Measurements from ENCODE around the gene KCP. TPM values are rescaled to one million over a fixed set of nuclear protein-coding genes. Genes with fewer than 3 reads are reported as not detected.

The KCP gene
- total RNA-seq, 2 experiments from 2014 or later, result 1.4 to 2.3 TPM

DNA sequence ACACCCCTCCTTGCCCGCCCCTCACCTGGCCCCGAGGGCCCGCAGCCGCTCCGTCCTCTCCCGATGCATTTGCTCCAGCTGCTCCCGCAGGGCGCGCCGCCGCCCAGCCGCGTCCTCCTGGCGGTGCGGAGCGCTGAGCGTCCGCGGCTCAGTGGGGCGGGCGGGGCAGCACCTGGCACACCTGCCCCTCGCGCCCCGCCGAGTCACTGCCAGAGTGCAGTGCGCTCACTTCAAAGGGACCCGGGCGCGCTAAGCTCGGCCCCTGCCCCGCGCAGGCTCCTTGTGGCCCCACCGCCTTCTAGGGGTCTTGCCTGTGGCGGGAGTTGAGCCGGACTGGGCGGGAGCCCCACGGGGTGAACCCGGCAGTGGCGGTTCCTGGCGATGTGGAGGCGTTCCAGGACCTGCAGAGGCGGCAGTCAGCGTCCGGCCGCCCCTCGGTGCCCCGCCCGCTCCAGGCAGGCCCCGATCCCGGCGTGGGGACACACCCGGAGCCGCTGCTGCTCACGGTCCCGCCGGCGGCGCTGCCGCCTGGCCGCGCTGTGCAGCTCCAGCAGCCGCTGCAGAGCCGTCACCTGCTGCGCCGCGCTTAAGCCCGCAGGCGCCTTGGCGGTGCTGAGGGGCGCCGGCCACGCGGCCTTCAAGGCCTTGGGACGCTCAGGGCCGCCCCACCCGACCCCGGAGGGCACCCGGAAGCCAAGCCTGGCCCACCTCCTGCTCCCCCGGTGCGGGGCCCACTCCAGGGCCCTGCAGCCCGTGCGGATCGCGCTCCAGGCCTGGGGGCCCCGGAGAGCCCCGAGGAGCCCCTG is 41.2 kb downstream of the KCP start:
- H3K4me1 ChIP-seq (ENCODE audit: insufficient read depth, low read length, poor library complexity, severe bottlenecking), result peaks cover 35% of the 10 kb centered on the region
- TF ChIP-seq, protein P1, sequence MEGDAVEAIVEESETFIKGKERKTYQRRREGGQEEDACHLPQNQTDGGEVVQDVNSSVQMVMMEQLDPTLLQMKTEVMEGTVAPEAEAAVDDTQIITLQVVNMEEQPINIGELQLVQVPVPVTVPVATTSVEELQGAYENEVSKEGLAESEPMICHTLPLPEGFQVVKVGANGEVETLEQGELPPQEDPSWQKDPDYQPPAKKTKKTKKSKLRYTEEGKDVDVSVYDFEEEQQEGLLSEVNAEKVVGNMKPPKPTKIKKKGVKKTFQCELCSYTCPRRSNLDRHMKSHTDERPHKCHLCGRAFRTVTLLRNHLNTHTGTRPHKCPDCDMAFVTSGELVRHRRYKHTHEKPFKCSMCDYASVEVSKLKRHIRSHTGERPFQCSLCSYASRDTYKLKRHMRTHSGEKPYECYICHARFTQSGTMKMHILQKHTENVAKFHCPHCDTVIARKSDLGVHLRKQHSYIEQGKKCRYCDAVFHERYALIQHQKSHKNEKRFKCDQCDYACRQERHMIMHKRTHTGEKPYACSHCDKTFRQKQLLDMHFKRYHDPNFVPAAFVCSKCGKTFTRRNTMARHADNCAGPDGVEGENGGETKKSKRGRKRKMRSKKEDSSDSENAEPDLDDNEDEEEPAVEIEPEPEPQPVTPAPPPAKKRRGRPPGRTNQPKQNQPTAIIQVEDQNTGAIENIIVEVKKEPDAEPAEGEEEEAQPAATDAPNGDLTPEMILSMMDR (conservative IDR thresholded peaks at IDR 0.05; ENCODE audit: low read length), result no peak; the same call in 1 of the 2 replicates
- TF ChIP-seq EZH2phosphoT487 (IDR thresholded peaks at IDR 0.05; ENCODE audit: borderline replicate concordance, low read depth, low read length), result no peak
- POLR2A ChIA-PET, result no interaction called here
- no peak overlapping the region; the same call in 1 of the 2 replicates for H2AFZ ChIP-seq (ENCODE audit: low read length)
- DNase-seq (ENCODE audit: low spot score), result peak; percentile 59
- H3K27ac ChIP-seq (ENCODE audit: low read depth, low read length, poor library complexity, severe bottlenecking), result no peak overlapping the region
- CTCF ChIA-PET (ENCODE audit: unreplicated experiment), result no interaction called here
- no TSS peak for BruUV-seq (replicated peaks)
- H3K4me2 ChIP-seq (ENCODE audit: low read length), result peak overlapping the region; percentile 63
- H3K9me2 ChIP-seq (ENCODE audit: insufficient read depth, low read length), result no peaks in the 10 kb centered on the region
- no peaks in the 10 kb centered on the region for H3K9me3 ChIP-seq (ENCODE audit: low read length)
- peaks cover 20% of the 10 kb centered on the region; the same call in 1 of the 2 replicates for H3K36me3 ChIP-seq (ENCODE audit: insufficient read depth, low read length)
- peaks cover 5% of the 10 kb centered on the region; the same call in 1 of the 2 replicates for H3K79me2 ChIP-seq (ENCODE audit: insufficient read depth, low read depth, low read length)
- intact Hi-C loops (cut with micrococcal nuclease; ENCODE audit: unreplicated experiment), result no loop called here
- peak overlapping the region; percentile 45 for H3K4me3 ChIP-seq (ENCODE audit: low read depth, low read length, poor library complexity, severe bottlenecking)
- H4K20me1 ChIP-seq (ENCODE audit: insufficient read depth, low read length), result no peaks in the 10 kb centered on the region

DNA sequence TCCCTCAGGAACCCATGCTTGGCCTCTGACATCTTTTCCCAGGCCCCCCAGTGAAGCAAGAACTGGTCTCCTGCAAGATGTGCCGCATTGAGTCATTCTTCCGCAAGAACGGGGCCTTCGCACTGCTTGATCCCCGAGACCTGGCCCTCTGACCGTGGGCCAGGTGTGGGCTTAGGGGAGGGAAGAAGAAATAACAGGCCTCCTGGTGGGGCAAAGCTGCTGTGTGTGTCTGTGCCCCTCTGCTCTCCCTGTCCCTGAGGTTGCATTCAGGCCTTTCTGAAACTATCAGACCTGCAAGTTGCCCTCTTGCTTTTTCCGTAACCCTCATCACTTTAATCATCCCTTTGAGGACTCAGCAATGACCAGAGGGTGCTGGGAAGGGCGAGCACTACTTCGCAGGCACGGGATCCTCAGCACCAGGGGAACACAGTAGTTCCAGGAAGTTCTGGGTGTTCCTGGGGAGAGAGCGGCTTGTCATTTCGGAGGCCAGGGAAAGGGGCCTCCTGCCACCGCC is 41.8 kb downstream of the KCP start:
- Histone ChIP-seq H3K36me3 (ENCODE audit: insufficient read depth, low read length) (peaks cover 20% of the 10 kb centered on the region; the same call in 1 of the 2 replicates), H2AFZ (ENCODE audit: low read length) (no peak overlapping the region), H3K9me2 (ENCODE audit: insufficient read depth, low read length) (no peaks in the 10 kb centered on the region), H3K27ac (ENCODE audit: low read depth, low read length, poor library complexity, severe bottlenecking) (no peak overlapping the region), H3K79me2 (ENCODE audit: insufficient read depth, low read depth, low read length) (peaks cover 11% of the 10 kb centered on the region), H4K20me1 (ENCODE audit: insufficient read depth, low read length) (peaks cover 3% of the 10 kb centered on the region; the same call in 1 of the 2 replicates), H3K4me3 (ENCODE audit: low read depth, low read length, poor library complexity, severe bottlenecking) (peak overlapping the region; percentile 45), H3K9me3 (ENCODE audit: low read length) (no peaks in the 10 kb centered on the region), H3K4me2 (ENCODE audit: low read length) (peak overlapping the region; percentile 63), H3K4me1 (ENCODE audit: insufficient read depth, low read length, poor library complexity, severe bottlenecking) (peaks cover 41% of the 10 kb centered on the region)
- intact Hi-C loops (cut with micrococcal nuclease; ENCODE audit: unreplicated experiment), result no loop called here
- POLR2A ChIA-PET, result no interaction called here
- TF ChIP-seq, protein P1 (conservative IDR thresholded peaks at IDR 0.05; ENCODE audit: low read length), result no peak
- TF ChIP-seq EZH2phosphoT487 (IDR thresholded peaks at IDR 0.05; ENCODE audit: borderline replicate concordance, low read depth, low read length), result no peak
- DNase-seq (ENCODE audit: low spot score), result no peak
- BruUV-seq (replicated peaks), result no TSS peak
- CTCF ChIA-PET (ENCODE audit: unreplicated experiment), result no interaction called here
